GM21619 (cell line): ENCODE results near the gene HMGB3.
"Not testable (repeated sequence)": the region's sequence is repeated elsewhere in the genome, so short reads cannot be mapped to it uniquely, and the experiment has no call there.

ENCODE experiments used
- ATAC-seq: cut with Tn5 transposase; IDR thresholded peaks from one replicate; pipeline ENCODE4 v1.9.1; 2021; ENCODE audit not compliant: unreplicated experiment

HMGB3 gene

GRCh38 chrX:150977411-150978162 lies 5.5 kb upstream of the HMGB3 start:
- ATAC-seq, result no peak

- ATAC-seq, result no peak
These were observed 2.9 kb upstream of the HMGB3 start for GRCh38 chrX:150980186-150980585.

GRCh38 chrX:150980711-150981110 lies 2.4 kb upstream of the HMGB3 start:
- ATAC-seq, result no peak

- no peak for ATAC-seq
These were observed 824 bp upstream of the HMGB3 start for GRCh38 chrX:150982235-150982787.

- peak; percentile 14 for ATAC-seq
These were observed 510 bp downstream of the HMGB3 start for GRCh38 chrX:150983521-150984168.

- ATAC-seq, result peak; percentile 0
These were observed 1.2 kb downstream of the HMGB3 start for GRCh38 chrX:150984169-150984824.

- ATAC-seq, result not testable (repeated sequence)
These were observed 4.6 kb downstream of the HMGB3 start for GRCh38 chrX:150987687-150988086.

- ATAC-seq, result no peak
These were observed 6.3 kb downstream of the HMGB3 start for GRCh38 chrX:150989420-150989819.

- no peak for ATAC-seq
These were observed 7.8 kb downstream of the HMGB3 start for GRCh38 chrX:150990910-150991309.

GRCh38 chrX:151000861-151001331 lies 17.8 kb downstream of the HMGB3 start:
- no peak for ATAC-seq

- ATAC-seq, result no peak
These were observed 20.9 kb downstream of the HMGB3 start for GRCh38 chrX:151004085-151004484.

- no peak for ATAC-seq
These were observed 23.4 kb downstream of the HMGB3 start for GRCh38 chrX:151006410-151007109.

GRCh38 chrX:151009582-151009981 lies 26.4 kb downstream of the HMGB3 start:
- no peak for ATAC-seq

GRCh38 chrX:151013164-151013743 lies 30.1 kb downstream of the HMGB3 start:
- no peak for ATAC-seq

- ATAC-seq, result no peak
These were observed 32.5 kb downstream of the HMGB3 start for GRCh38 chrX:151015684-151016083.

- no peak for ATAC-seq
These were observed 36.7 kb downstream of the HMGB3 start for GRCh38 chrX:151019856-151020255.

GRCh38 chrX:151030845-151031244 lies 47.7 kb downstream of the HMGB3 start:
- ATAC-seq, result no peak

GRCh38 chrX:151031391-151031975 lies 48.3 kb downstream of the HMGB3 start:
- no peak for ATAC-seq

- no peak for ATAC-seq
These were observed 56.2 kb downstream of the HMGB3 start for GRCh38 chrX:151039351-151039750.
